NCI-H146 treated with DMSO at 0.1 percent for 48 hours (cell line): ENCODE measurements around the gene NIPAL3.
"Not testable (repeated sequence)": the region's sequence is repeated elsewhere in the genome, so short reads cannot be mapped to it uniquely, and the experiment has no call there.

ENCODE experiments used
- DNase-seq: peaks from one replicate; lab custom pipeline; 2025; ENCODE audit not compliant: unreplicated experiment; lab: John Stamatoyannopoulos, UW

NIPAL3 gene

DNA sequence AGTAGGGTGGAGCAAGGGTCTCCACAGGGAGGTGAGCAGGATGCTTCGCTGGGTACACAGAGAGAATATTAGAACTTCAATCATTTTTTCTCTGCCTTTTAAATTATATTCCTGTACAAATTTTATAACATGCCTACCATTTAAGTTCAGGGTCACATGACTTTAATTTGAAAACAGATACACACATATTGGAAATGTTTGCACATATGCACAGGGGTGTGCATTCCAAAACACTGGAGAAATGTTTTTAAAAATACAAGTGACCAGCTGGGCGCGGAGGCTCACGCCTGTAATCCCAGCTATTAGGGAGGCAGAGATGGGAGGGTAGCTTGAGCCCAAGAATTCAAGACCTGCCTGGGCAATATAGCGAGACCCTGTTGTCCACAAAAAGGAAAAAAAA is 39.7 kb downstream of the NIPAL3 start:
- DNase-seq = no peak

DNA sequence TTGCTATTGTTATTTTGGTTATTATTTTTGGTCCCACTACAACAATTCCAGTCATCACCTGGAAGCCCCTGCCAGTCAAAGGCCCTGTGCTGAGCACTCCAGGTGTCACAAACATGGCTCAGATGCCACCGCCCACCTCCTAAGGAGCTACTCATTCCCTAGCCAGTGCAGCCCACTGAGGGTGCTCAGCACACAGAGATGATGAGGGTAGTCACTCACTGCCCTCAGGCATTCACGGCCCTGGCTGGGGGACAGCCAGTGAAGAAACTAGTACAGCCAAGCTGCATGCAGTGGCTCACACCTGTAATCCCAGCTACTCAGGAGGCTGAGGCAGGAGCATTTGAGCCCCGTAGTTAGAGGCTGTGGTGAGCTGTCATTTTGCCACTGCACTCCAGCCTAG is 42.3 kb downstream of the NIPAL3 start:
- DNase-seq = no peak

- DNase-seq = no peak
These were observed 44.1 kb downstream of the NIPAL3 start for GRCh38 chr1:24459551-24460266.

- DNase-seq = not testable (repeated sequence)
These were observed 46.5 kb downstream of the NIPAL3 start for GRCh38 chr1:24462128-24462527.

DNA sequence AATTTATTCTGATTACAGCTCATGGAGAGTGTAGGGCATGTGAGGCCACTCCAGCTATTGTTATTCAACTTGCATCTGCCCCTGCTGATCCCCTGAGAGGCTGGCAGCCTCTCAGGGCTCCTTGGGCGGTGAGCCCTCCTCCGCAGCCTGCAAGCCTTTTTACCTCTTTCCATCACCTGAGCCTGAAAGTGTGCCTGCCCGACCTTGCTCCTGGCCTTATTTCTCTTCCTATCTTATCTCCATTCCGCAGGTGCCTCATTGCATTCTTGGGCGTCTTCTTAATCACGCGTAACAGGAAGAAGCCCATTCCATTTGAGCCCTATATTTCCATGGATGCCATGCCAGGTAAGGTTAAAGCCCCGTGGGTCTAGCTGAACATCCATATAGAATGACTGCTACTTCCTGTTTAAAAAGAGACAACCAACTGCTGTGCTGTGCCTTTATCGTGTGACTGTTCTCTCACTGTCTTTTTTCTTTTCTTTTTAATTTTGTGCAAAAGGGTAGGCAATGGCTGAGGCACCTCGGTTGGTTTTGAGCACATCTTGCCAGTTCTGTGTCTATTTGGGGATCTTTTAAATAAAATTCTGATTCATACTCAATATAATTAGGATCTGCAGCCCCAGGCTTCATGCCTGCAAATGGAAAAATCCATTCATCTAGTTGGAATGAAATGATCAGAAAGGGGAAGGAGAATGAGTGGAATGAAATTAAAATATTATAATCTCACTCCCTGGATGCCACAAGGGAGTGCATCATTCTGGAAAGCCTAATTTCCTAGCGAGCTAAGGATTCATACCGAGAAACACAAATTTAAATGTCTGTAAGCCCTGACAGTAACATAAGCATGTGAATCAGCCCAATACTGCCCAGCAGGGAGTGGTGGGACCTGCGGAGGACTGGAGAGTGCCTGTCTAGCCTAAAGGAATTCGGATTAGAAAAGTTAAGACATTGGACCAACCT is 48.5 kb downstream of the NIPAL3 start:
- DNase-seq = no peak

GRCh38 chr1:24465099-24465498 is 49.5 kb downstream of the NIPAL3 start:
- DNase-seq = no peak

DNA sequence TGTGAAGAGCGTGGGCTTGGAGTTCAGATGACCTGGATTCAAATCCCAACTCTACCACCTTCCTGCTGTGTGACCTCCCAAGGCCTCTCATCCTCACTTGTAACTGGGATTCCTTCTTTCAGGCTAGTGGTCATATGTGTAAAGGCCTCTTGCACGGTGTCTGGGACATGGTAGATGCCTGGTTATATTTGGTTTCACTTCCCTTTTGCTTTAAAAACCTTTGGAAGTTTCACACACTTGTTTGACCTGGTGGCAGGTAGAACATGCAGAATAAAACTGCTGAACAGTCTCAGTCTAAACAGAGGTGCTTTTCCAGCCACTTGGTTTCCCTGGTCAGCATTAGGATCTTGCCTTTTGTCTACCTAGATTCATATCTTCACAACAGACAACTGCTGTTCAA is 50.0 kb downstream of the NIPAL3 start:
- DNase-seq = no peak

GRCh38 chr1:24468685-24469316 is 53.2 kb downstream of the NIPAL3 start:
- no peak for DNase-seq

- no peak for DNase-seq
These were observed 55.0 kb downstream of the NIPAL3 start for GRCh38 chr1:24470592-24470991.

DNA sequence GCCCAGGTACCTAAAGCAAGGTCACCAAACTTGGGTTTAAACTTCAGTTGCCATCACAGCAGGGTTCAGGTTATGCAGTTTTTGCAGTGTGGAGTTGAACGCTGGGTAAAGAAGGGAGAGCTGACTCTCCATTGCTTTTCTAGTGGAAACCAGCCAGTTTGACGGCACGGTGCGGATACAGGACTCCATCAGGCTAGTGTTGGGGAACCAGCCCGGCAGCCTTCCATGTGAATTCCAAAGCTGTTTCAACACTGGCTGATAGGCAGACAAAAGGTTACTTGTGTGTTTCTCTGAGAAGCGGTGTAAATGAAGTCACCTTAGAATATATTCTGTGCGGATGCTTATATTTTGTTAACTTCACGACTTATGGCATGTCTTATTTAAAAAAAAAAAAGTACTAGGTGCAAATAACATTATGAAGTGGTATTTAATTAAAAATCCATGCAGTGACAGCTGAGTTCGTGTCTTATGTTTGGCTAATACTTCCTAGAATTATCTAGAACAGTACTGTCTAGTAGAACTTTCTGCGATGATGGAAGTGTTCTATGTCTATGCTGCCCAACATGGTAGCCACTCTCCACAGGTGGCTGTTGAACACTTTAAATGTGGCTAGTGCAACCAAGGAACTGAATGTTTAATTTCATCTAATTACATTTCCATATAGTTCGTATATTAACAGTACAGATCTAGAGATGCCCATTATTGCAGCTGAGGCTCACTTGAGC is 57.1 kb downstream of the NIPAL3 start:
- DNase-seq = no peak

DNA sequence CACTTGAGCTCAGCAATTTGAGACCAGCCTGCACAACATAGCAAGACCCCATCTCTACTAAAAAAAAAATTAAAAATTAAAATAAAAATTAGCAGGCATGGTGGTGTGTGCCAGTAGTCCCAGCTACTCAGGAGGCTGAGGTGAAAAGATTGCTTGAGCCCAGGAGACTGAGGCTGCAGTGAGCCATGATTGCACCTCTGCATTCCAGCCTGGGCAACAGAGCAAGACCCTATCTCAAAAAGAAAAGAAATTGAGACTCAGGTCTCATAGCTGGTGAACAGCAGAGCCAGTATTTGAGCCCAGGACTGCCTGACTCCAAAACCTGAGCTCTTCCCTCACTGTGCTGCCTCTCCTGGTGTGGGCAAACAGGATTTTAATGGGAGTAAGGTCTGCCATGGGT is 58.6 kb downstream of the NIPAL3 start:
- DNase-seq = no peak

DNA sequence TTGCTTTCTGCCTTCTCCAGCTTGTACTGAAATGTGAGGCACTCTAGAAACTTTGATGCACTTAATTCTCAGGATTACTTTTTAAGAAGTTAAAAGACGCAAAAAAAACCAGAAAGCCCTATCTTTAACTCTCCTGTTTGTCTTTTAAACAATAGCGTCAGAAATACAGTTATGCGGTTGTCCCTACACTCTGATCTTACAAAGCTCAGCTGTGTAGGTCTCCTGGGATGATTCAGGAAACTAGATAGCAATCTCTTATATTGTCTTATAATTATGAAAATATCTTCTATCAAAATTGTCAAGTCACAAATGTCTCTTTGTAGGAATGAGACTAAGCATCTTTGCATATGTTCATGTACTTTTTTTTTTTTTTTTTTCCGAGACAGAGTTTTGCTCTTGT is 60.1 kb downstream of the NIPAL3 start:
- DNase-seq = no peak

- DNase-seq = no peak
These were observed 61.0 kb downstream of the NIPAL3 start for GRCh38 chr1:24476571-24476970.

GRCh38 chr1:24477309-24477708 is 61.7 kb downstream of the NIPAL3 start:
- DNase-seq = no peak

- DNase-seq = no peak
These were observed 65.5 kb downstream of the NIPAL3 start for GRCh38 chr1:24481101-24481500.

GRCh38 chr1:24481843-24482610 is 66.4 kb downstream of the NIPAL3 start:
- no peak for DNase-seq

DNA sequence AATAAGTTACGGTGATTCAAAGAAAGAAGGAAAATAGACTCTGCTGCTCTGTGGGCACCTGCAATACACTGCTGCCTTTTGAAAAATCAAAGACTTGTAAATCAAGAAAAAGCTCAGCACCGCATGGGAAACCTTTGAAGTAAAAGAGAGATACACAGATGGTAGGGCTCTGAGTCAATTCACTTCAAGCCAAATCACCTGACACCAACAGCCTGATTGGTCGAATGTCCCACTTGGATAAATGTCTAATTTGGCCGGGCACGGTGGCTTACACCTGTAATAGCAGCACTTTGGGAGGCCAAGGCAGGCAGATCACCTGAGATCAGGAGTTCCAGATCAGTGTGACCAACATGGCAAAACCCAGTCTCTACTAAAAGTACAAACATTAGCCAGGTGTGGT is 67.8 kb downstream of the NIPAL3 start:
- no peak for DNase-seq

DNA sequence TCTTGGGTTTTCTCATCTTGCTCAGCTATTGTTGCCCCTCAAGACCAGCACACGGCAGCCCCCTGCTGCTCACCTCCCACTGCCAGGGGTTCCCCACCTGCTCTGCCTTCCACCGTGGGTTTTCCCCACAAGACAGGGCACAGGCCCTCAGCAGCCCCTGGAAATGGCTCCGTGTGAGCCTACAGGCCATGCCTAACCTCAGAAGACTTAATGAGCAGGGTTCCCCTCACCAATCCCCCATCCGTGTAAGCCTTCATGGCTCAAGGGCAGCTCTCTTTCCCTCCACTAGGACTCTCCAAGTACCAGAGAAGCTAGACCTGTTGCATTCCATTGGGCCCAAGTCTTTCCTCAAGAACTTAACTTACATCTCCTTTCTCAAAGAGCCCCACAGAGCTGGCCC is 68.6 kb downstream of the NIPAL3 start:
- no peak for DNase-seq

DNA sequence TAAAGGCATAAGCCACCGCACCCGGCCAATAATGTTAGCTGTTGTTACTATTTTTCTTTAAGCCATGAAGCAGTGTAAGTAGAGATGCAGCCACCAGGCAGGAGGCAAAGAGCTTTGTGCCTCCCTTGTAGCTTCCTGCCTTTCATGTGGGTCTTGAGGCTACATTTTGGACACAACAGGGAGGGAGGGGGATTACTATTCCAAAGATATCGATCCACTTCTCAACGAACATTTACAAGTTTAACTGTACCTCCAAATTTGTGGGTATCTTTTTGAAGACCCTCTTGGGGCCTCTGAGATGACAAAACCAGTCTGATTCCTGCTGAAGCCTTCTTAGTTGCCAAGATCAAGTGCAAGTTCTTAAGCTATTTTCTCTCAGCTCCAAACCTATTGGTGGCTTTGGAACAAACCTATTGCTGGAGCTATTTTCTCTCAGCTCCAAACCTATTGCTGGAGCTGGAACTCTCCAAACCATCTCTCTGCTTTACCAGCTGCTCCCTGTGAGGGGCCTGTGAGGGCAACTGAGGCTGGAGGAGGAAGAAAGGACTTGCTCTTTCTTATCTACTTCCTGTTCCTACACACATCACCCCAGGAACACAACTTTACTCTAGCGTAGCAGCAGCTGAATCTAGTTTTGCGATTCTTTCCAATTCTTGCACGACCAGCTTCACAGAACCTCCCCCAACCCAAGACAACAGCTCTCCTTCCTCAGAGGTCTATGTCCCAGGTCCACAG is 70.9 kb downstream of the NIPAL3 start:
- no peak for DNase-seq

- no peak for DNase-seq
These were observed 71.9 kb downstream of the NIPAL3 start for GRCh38 chr1:24487455-24487854.
